ENCODE measurements around the gene PAX2. TPM values are rescaled to one million over a fixed set of nuclear protein-coding genes. Genes with fewer than 3 reads are reported as not detected.

PAX2 gene
- polyA plus RNA-seq, 1 experiment: not detected

- ChIA-PET POLR2A (no interaction called here), CTCF (interaction anchor here (0.6 kb wide), 1 partner anchor 65 kb away, joined by 3 read pairs; no protein-coding TSS in a partner anchor)
- no peaks in the 10 kb centered on the region for H3K36me3 ChIP-seq (ENCODE audit: control insufficient read depth, insufficient read depth, low read length)
- H3K4me3 ChIP-seq (ENCODE audit: low read depth, low read length): no peak overlapping the region
- H3K27me3 ChIP-seq (ENCODE audit: control insufficient read depth, insufficient read depth, low read length): peaks cover 37% of the 10 kb centered on the region
- no peak for DNase-seq (ENCODE audit: low read depth)
- no peak for TF ChIP-seq CTCF (IDR thresholded peaks at IDR 0.05; ENCODE audit: insufficient read depth, low read depth, low read length)
These were observed 62.0 kb downstream of the PAX2 start for GRCh38 chr10:100807241-100807951.

DNA sequence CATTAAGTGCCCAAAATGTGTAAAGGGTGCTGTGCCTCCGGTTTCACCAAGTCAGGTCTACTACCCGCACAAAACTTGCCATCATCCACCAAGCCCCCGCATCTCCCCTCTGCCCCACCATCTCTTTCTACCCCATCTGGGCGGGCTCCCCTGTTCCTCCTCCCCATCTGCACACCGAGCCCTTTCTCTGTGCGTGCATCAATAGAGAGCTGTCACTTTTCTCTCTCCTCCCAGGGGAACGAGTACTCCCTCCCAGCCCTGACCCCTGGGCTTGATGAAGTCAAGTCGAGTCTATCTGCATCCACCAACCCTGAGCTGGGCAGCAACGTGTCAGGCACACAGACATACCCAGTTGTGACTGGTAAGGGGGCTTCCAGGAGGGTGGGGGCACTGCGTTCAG, 63.5 kb downstream of the PAX2 start:
- CTCF ChIA-PET: no interaction called here
- no peak for DNase-seq (ENCODE audit: low read depth)
- H3K27me3 ChIP-seq (ENCODE audit: control insufficient read depth, insufficient read depth, low read length): peaks cover 41% of the 10 kb centered on the region
- no peak overlapping the region for H3K4me3 ChIP-seq (ENCODE audit: low read depth, low read length)
- POLR2A ChIA-PET: no interaction called here
- TF ChIP-seq CTCF (IDR thresholded peaks at IDR 0.05; ENCODE audit: insufficient read depth, low read depth, low read length): no peak
- no peaks in the 10 kb centered on the region for H3K36me3 ChIP-seq (ENCODE audit: control insufficient read depth, insufficient read depth, low read length)

- H3K36me3 ChIP-seq (ENCODE audit: control insufficient read depth, insufficient read depth, low read length): no peaks in the 10 kb centered on the region
- H3K27me3 ChIP-seq (ENCODE audit: control insufficient read depth, insufficient read depth, low read length): peaks cover 41% of the 10 kb centered on the region
- POLR2A ChIA-PET: no interaction called here
- CTCF ChIA-PET: interaction anchor here (0.5 kb wide), 1 partner anchor 27 kb away, joined by 3 read pairs; no protein-coding TSS in a partner anchor
- no peak for TF ChIP-seq CTCF (IDR thresholded peaks at IDR 0.05; ENCODE audit: insufficient read depth, low read depth, low read length)
- no peak for DNase-seq (ENCODE audit: low read depth)
- H3K4me3 ChIP-seq (ENCODE audit: low read depth, low read length): no peak overlapping the region
These were observed 64.9 kb downstream of the PAX2 start for GRCh38 chr10:100810091-100810834.

DNA sequence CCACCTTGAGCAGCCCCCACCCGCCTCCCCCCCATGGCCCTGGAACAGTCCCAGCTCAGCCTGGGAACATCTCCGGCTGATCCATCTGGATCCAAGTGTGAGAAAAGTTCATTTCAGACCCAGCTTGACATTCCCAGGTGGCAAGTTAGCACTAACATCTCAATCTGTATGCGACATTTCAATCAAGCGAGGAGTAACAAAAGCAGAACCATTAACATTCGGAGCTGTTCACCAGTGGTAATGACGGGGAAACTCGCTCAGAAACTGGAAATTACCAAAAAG, 65.4 kb downstream of the PAX2 start:
- Histone ChIP-seq H3K4me3 (ENCODE audit: low read depth, low read length) (no peak overlapping the region), H3K36me3 (ENCODE audit: control insufficient read depth, insufficient read depth, low read length) (no peaks in the 10 kb centered on the region), H3K27me3 (ENCODE audit: control insufficient read depth, insufficient read depth, low read length) (peaks cover 41% of the 10 kb centered on the region)
- ChIA-PET CTCF (no interaction called here), POLR2A (no interaction called here)
- no peak for TF ChIP-seq CTCF (IDR thresholded peaks at IDR 0.05; ENCODE audit: insufficient read depth, low read depth, low read length)
- no peak for DNase-seq (ENCODE audit: low read depth)

- peaks cover 40% of the 10 kb centered on the region for H3K27me3 ChIP-seq (ENCODE audit: control insufficient read depth, insufficient read depth, low read length)
- TF ChIP-seq CTCF (IDR thresholded peaks at IDR 0.05; ENCODE audit: insufficient read depth, low read depth, low read length): no peak
- H3K36me3 ChIP-seq (ENCODE audit: control insufficient read depth, insufficient read depth, low read length): no peaks in the 10 kb centered on the region
- POLR2A ChIA-PET: interaction anchor here (0.6 kb wide), 1 partner anchor 13 kb away, joined by 4 read pairs; no protein-coding TSS in a partner anchor
- no peak for DNase-seq (ENCODE audit: low read depth)
- CTCF ChIA-PET: interaction anchor here (1.0 kb wide), 1 partner anchor 210 kb away, joined by 3 read pairs; no protein-coding TSS in a partner anchor
- no peak overlapping the region for H3K4me3 ChIP-seq (ENCODE audit: low read depth, low read length)
These were observed 65.9 kb downstream of the PAX2 start for GRCh38 chr10:100811261-100811660.

All from BJ (cell line).